GM18907 (cell line): ENCODE measurements around the gene INPP4A.

Experiments
- ATAC-seq: cut with Tn5 transposase; IDR thresholded peaks from one replicate; pipeline ENCODE4 v1.9.1; 2021; ENCODE audit warnings: mild to moderate bottlenecking, moderate library complexity; ENCODE audit not compliant: unreplicated experiment

INPP4A gene

DNA sequence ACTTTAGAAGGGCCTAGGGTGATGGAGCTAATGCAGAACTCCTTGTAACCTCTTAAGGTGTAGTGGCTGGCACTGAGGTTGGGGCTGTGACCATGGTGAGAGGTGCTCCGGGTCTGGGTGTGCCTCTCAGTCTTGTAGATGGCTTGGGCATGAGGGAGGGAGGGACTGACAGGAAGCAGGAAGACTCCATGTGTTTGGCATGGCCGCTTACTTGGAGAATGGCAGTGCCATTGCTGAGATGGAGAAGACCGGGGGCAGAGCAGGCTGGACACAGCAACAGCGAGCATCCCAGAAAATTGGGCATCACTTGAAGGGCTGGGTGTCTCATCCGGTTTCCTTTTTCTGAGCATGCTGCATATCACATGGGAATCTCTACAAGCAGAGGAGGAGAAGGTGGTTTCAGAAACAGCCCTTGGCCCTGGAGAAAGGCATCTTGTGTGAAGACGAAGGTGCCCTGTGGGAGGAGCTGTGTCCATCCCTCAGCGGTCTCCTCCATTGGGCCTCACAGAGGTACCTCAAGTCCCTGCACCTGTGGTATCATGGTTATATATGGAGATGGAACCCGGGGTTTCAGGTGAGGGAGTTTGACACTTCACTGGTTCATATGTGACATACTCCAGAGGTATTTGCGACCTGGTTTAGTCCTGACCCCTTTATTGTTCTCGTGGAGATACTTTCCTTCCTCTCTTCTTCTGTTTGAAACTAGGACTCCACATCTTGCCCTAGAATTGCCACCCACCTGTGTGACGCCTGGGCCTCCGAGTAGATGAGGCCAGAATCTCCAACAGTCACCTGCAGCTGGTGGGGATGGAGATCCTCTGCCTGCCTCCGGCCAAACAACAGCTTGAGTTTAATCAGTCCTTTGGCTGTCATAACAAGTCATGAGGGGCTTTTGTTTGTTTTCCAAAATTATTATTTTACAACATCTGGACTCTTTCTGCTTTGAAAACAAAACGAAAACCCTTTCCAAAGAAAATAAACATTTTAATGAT lies 45.6 kb downstream of the INPP4A start:
- ATAC-seq = no peak

DNA sequence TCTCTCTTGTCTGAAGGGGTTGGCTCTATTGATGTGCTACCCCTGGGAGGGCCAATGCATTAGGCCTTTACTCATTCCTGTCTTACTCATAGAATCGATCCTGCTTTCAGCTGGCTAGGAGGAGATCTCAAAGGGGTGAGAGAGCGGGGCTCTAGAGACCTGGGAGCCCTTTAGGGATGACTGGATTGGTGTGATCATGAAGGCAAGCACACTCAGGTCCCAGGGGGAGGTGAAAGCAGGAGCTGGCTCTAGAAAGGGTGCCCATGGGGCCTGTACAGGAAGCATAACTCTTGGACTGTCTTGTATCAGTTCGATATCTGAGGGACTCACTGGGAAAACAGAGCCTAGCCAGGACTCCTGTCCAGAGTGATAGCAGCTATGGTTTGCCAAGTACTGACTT lies 47.8 kb downstream of the INPP4A start:
- ATAC-seq = no peak

GRCh38 chr2:98494699-98495098 lies 50.0 kb downstream of the INPP4A start:
- no peak for ATAC-seq

DNA sequence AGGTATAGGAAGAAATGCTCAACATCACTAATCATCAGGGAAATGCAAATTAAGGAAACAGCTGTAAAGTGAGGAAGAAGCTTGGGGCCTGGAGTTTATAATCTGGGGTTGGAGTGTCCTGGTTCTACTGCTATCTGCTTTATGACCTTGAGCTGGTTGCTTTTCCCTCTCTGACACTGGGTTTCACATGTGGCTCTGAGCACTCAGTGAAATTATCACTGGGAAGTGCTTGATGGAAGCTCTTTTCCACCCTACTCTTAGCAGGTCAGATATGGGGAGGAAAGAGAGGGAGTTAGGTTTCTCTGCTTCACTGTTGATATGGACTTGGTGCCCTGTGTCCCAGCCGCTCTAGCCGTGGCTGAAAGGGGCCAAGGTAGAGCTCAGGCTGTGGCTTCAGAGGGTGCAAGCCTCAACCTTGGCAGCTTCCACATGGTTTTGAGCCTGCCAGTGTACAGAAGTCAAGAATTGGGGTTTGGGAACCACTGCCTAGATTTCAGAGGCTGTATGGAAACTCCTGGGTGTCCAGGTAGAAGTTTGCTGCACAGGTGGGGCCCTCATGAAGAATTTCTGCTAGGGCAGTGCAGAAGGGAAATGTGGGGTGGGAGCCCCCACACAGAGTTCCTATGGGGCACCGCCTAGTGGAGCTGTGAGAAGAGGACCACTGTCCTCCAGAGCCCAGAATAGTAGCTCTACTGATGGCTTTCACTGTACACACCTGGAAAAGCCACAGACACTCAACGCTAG lies 52.3 kb downstream of the INPP4A start:
- no peak for ATAC-seq

DNA sequence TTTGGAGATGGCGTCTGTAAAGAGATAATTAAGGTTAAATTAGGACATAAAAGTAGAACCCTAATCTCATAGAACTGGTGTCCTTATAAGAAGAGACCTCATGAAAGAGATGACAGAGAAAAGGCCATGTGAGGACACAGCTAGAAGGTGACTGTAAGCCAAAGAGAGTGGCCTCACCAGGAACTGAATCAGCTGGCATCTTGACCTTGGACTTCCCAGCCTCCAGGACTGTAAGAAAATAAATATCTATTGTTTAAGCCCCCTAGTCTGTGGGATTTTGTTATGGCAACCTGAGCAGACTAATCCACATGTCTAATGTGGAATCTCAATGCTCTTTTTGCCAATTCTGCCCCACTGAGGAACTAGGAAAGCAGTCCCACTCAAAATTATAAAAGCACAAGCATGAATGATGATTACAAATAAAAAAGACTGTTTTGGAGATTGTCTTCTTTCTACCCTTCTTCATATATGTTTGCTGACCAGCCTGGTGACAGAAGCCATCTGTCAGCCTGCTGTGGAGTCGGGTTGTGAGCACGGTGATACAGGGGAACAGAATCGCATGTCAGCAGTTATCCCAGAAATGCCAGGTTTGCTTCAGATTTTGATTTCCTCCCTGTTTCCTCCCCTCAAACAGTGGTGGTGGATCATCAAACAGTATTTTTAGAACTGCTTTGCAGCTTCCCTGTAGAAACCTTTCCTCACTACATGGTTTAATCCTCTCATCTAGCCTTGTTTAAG lies 54.2 kb downstream of the INPP4A start:
- ATAC-seq = no peak

GRCh38 chr2:98500561-98500960 lies 55.9 kb downstream of the INPP4A start:
- ATAC-seq = no peak

GRCh38 chr2:98501223-98501622 lies 56.6 kb downstream of the INPP4A start:
- no peak for ATAC-seq

- no peak for ATAC-seq
These were observed 57.2 kb downstream of the INPP4A start for GRCh38 chr2:98501876-98502275.

DNA sequence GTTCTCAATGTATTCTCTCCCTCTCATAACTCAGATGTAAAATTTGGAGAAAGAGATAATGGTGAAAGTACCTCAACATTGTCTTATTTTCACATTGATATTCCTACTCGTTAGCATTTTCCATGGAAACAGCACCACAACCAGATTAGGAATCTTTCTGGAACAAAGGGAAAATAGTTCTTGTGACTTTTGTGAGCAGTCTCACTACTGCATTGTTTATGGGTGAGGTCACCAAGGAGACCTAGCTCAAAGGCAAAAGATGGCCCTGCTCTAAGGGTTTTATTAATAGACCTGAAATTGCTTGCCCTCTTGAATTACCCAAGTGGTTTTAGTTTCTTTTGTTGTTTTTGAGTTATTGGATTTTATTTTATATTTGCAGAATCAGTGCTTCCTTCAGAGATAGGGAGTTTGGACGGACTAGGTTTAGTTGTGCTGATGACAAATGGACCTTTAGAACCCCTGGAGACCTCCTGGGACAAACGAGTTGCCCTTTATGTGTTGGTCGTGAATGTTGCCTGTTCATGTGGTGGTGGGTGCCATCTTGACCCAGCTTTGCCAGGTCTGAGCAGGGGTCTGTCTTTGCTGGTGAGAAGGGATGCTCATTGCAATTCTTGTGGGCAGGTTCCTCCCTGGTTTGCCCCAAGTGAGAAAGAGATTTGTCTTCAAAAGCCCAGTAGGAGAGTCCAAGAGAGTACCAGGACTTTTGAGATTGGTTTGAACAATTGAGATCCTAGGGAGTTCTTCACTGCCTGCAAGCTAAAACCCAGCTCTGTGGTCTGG lies 58.1 kb downstream of the INPP4A start:
- ATAC-seq = no peak

- no peak for ATAC-seq
These were observed 58.9 kb downstream of the INPP4A start for GRCh38 chr2:98503481-98504105.

DNA sequence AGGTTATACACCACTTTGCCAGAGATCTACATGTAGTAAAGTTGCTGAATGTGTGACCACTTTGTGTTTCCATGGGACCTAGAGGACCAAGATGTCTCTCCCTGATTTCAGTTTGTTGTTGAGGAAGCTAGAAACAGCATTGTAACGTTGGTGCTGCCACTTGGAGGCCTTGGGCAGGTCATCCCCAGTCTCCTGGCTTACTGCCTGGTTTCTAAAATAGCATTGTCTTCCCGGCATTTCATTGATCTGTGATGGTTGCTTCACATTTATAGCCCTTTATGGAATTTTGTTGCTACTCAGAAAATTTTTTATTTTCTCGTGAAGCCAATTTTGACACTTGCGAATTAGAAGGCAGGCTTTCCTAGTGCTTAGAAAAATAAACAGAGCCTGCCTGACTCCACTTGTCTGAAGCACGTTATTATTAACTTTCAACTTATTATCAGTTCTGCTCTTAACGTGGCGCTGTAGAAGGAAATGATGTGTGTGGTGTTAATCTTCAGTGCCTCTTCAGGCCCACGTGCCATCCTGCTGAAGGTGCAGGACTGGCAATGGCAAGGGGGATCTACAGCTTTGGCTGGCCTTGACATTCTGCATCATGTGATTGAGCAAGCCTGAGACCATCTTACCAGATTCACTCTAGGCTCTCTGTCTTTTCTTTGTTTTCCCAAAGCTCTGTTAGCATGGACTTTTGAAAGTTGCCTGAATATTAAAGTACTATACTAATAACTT lies 59.9 kb downstream of the INPP4A start:
- ATAC-seq = no peak

- ATAC-seq = no peak
These were observed 60.7 kb downstream of the INPP4A start for GRCh38 chr2:98505311-98505808.

DNA sequence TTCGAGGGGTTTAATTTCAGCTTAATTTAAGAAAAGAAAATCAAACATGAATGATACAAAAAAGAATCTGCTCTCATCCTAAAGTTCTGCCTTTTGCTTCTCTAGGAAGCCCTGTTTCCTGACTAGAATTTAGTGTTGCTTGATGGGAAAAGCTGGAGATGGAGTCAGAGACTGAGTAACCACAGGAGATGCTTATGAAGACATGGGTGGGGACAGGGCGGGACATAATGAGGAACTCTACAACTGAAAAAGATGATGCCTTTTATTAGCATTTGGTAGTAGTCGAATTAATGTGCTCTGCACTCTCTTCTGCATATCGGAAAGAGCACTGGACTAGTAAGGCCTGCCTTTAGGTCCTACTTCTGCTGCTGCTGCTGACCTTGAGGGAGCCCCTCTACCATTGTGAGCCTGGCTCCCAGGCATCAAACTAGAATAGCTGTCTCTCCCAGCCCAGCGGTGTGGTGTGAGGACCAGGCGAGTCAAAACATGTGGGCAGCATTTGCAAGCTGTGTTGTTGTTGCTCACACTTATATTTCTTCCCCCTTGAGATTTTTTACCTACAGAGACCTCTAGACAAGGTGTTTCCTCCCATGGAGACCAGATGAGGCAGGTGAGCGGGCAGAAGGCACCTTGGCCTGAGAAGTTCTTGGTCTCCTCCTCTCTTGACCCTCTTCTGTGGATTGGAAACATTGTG lies 61.5 kb downstream of the INPP4A start:
- no peak for ATAC-seq

DNA sequence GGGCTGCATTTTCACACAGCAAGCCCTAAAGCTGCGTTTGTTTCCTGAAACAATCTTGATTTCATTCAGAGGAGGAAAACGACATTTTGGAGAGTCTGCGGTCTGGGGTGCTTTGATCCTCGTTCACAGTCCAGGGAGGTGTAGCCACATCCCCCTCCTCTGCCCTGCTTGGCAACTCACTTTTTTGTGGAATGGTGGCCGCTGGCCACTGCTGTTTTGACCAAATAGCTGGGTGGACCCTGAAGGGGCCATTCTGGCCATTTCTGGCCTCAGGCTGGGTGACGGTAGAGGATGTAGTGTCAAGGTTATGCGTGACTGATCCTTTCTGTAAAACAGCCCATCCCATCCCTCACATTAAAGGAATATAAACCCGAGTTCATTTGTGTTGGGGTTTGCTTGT lies 62.2 kb downstream of the INPP4A start:
- ATAC-seq = no peak

- ATAC-seq = no peak
These were observed 62.8 kb downstream of the INPP4A start for GRCh38 chr2:98507461-98507860.

- ATAC-seq = no peak
These were observed 63.4 kb downstream of the INPP4A start for GRCh38 chr2:98507891-98508708.

DNA sequence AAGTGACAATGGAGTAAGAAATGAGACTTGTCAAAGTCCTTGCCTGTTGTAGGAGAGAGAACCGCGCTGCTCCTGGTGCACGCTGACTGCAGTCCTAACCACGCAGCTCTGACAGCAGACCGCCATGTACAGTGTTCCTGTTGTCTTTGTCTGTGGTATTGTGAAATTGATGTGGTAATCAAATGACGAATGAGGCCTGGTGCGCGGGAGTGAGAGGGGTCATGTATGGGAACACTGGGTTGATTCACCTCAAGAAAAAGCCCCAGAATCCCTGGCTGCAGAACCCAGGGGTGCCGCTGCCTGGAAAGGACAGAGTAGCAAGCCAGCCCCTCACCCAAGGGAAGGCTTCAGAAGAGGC lies 64.0 kb downstream of the INPP4A start:
- ATAC-seq = no peak
